AG04450 (cell line): Measurements from ENCODE around the gene HNF1A. TPM values are rescaled to one million over a fixed set of nuclear protein-coding genes. Genes with fewer than 3 reads are reported as not detected.

Source experiments
- CTCF ChIA-PET: fragments of 300-600, 350-600 bp; formaldehyde crosslinking; extraction: SDS; loops from one replicate; lab custom pipeline; 2022; ENCODE audit warnings: antibody characterized with exemption, inconsistent platforms; lab: Charles Lee
- POLR2A ChIA-PET: fragments of 350-600 bp; formaldehyde crosslinking; extraction: SDS; loops from one replicate; lab custom pipeline; 2021; ENCODE audit warnings: antibody characterized with exemption, inconsistent platforms; lab: Yijun Ruan, JAX
- DNase-seq: peaks from one replicate; pipeline ENCODE4 v3.0.0-alpha.2; 2011; ENCODE audit warnings: low read depth, low spot score
- H3K27ac ChIP-seq: one replicate; pipeline ENCODE4 v1.5.1; 2012; ENCODE audit warnings: low read depth, low read length, control low read depth
- H3K27me3 ChIP-seq: one replicate; pipeline ENCODE4 v1.6.0; 2012; ENCODE audit warnings: low read length; ENCODE audit not compliant: control insufficient read depth, insufficient read depth
- H3K4me3 ChIP-seq: 2 replicates; pipeline ENCODE4 v1.5.1; 2011; ENCODE audit warnings: mild to moderate bottlenecking, low read depth, low read length, control low read depth
- H3K9me3 ChIP-seq: 2 replicates; pipeline ENCODE4 v1.5.1; 2012; ENCODE audit warnings: low read length; ENCODE audit not compliant: control insufficient read depth, insufficient read depth
- CTCF ChIP-seq: IDR thresholded peaks from 2 replicates; pipeline ENCODE4 v1.5.1; 2011; ENCODE audit warnings: low read depth, low read length, control low read depth, inconsistent platforms
- polyA minus RNA-seq: library from RNA; depleted of rRNA, polyadenylated mRNA; stranded (reverse); fragments of >200 nt; gene quantifications from 2 replicates; pipeline ENCODE4 v1.2.3, GENCODE V29; 2011; rRNA and poly(A)+ RNA removed
- polyA plus RNA-seq: library from polyadenylated mRNA; depleted of rRNA; stranded (reverse); fragments of >200 nt; gene quantifications from 2 replicates; pipeline ENCODE4 v1.2.3, GENCODE V29; 2011; rRNA removed

The HNF1A gene
- polyA plus RNA-seq (not detected in 2 replicates), polyA minus RNA-seq (not detected in 2 replicates)

GRCh38 chr12:120978296-120979219 lies at the start of gene HNF1A:
TSS of gene HNF1A (plus strand) at chr12:120978543. CDS start at chr12:120978769, 226 bp downstream.
- Histone ChIP-seq H3K9me3 (no peaks in the 10 kb centered on the region), H3K4me3 (no peak within 1 kb of the TSS), H3K27me3 (peaks cover 2% of the 10 kb centered on the region), H3K27ac (no peak within 1 kb of the TSS)
- POLR2A ChIA-PET = no interaction called here
- CTCF ChIA-PET = no interaction called here
- TF ChIP-seq CTCF = no peak
- DNase-seq = no peak

GRCh38 chr12:120928864-120929652 lies 49.3 kb upstream of the HNF1A start:
- ChIA-PET POLR2A (no interaction called here), CTCF (interaction anchor here (0.5 kb wide), 1 partner anchor 10 kb away, joined by 7 read pairs; no protein-coding TSS in a partner anchor)
- H3K9me3 ChIP-seq = no peaks in the 10 kb centered on the region
- H3K4me3 ChIP-seq = no peak overlapping the region
- H3K27ac ChIP-seq = no peak overlapping the region
- TF ChIP-seq CTCF = no peak
- no peaks in the 10 kb centered on the region for H3K27me3 ChIP-seq
- DNase-seq = no peak

GRCh38 chr12:120930032-120930431 lies 48.3 kb upstream of the HNF1A start:
- Histone ChIP-seq H3K4me3 (no peak overlapping the region), H3K9me3 (no peaks in the 10 kb centered on the region), H3K27ac (no peak overlapping the region), H3K27me3 (no peaks in the 10 kb centered on the region)
- no peak for DNase-seq
- POLR2A ChIA-PET = no interaction called here
- CTCF ChIA-PET = no interaction called here
- TF ChIP-seq CTCF = no peak

GRCh38 chr12:120932058-120932457 lies 46.3 kb upstream of the HNF1A start:
- no peak for TF ChIP-seq CTCF
- CTCF ChIA-PET = interaction anchor here (1.3 kb wide), 1 partner anchor 12 kb away, joined by 3 read pairs; no protein-coding TSS in a partner anchor
- Histone ChIP-seq H3K27ac (no peak overlapping the region), H3K4me3 (no peak overlapping the region), H3K27me3 (peaks cover 2% of the 10 kb centered on the region), H3K9me3 (no peaks in the 10 kb centered on the region)
- POLR2A ChIA-PET = interaction anchor here (0.6 to 0.7 kb wide), 2 partner anchors 13 to 17 kb away, joined by 3 to 11 read pairs; no protein-coding TSS in a partner anchor
- DNase-seq = no peak
